ENCODE data around the gene MYOF. TPM values are rescaled to one million over a fixed set of nuclear protein-coding genes. Genes with fewer than 3 reads are reported as not detected.
"Not testable (repeated sequence)": the region's sequence is repeated elsewhere in the genome, so short reads cannot be mapped to it uniquely, and the experiment has no call there.

The MYOF gene
- total RNA-seq, 1 donor from 2014 or later: 2.6 TPM

- intact Hi-C loops (cut with micrococcal nuclease): no loop called here
Observed at GRCh38 chr10:93363891-93364648, 118.1 kb downstream of the MYOF start.

GRCh38 chr10:93358398-93358797, 123.7 kb downstream of the MYOF start:
- intact Hi-C loops (cut with micrococcal nuclease): loop anchor here (10.0 kb wide), 2 partner anchors 354 to 394 kb away; no protein-coding TSS in a partner anchor

DNA sequence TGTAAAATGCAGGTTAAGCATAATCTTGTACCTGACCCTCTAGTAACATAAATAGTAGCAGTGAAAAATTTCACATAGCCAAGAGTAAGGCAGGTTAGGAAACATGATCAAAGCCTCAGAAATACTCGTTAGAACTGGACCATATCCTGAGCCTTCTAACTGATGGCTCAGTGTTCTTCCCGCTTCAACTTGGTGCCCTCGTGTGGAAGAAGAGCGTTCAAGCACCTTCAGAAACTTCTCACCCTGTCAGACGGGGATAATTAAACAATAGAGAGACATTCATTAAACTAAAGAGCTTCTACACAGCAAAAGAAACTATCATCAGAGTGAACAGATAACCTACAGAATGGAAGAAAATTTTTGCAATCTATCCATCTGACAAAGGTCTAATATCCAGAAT, 124.5 kb downstream of the MYOF start:
- intact Hi-C loops (cut with micrococcal nuclease): loop anchor here (10.0 kb wide), 2 partner anchors 353 to 393 kb away; no protein-coding TSS in a partner anchor

- intact Hi-C loops (cut with micrococcal nuclease): loop anchor here (10.0 kb wide), 2 partner anchors 352 to 392 kb away; no protein-coding TSS in a partner anchor
Observed at GRCh38 chr10:93356516-93356915, 125.6 kb downstream of the MYOF start.

- intact Hi-C loops (cut with micrococcal nuclease): loop anchor here (1.0 to 10.0 kb wide), 5 partner anchors 238 to 466 kb away; no protein-coding TSS in a partner anchor
Observed at GRCh38 chr10:93352638-93353383, 129.3 kb downstream of the MYOF start.

- intact Hi-C loops (cut with micrococcal nuclease): no loop called here
Observed at GRCh38 chr10:93346694-93347093, 135.4 kb downstream of the MYOF start.

- intact Hi-C loops (cut with micrococcal nuclease): no loop called here
Observed at GRCh38 chr10:93346108-93346507, 136.0 kb downstream of the MYOF start.

DNA sequence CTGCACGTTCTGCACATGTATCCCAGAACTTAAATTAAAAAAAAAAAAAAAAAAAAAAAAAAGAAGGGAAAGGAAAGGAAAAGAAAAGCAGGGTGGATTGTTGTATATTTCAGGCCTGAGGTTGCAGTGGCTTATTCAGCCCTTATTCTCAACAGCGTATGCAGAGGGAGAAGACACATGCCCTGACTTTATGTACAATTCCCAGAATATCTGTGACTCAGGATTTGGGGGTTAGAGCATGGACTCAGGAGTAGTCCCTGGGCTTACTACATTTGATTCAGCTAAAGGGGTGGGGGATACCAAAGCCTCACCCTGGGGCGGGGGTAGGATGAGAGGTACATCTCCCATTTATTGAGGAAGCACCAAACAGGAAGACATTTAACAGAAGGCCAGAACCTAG, 137.4 kb downstream of the MYOF start:
- intact Hi-C loops (cut with micrococcal nuclease): no loop called here

DNA sequence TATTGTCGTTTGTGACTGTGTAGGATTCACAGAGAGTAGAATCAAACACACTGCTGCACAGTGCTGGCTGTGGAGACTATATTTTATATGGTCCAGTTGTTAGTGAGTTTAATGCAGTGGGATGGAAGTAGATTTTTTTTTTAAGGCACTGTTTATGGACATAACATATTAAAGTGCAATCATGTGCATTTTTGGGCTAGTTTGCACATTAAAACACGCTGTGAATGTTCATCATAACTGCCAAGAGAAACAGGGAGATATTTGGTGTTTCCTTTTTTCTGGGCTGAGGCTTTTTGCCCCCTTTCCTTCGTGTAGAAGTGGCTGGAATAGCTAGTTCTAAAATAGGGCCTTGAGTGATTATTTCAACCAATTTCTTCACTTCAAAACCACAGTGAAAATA, 139.2 kb downstream of the MYOF start:
- intact Hi-C loops (cut with micrococcal nuclease): no loop called here

- intact Hi-C loops (cut with micrococcal nuclease): no loop called here
Observed at GRCh38 chr10:93342366-93342765, 139.8 kb downstream of the MYOF start.

DNA sequence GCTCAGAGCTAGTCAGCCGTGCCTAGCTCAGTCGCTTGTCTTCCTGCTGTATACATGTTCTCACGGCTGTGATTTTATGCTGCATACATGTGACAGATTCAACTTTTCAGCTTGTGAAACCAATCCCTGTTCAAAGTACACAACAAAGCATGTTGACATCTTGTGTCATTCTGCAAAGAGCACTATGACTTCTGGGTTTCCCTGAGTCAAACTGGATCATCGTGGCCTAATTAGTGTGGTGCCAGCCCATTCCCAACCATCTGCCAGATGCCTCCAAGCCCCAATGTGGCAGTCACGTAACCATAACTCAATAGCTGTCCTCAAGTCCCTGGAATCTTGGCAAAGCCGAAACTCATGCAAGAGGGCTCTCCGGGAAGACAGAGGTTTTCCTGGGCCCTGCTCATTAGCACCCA, 144.8 kb downstream of the MYOF start:
- intact Hi-C loops (cut with micrococcal nuclease): no loop called here

- intact Hi-C loops (cut with micrococcal nuclease): no loop called here
Observed at GRCh38 chr10:93336678-93337077, 145.5 kb downstream of the MYOF start.

GRCh38 chr10:93336110-93336509, 146.0 kb downstream of the MYOF start:
- intact Hi-C loops (cut with micrococcal nuclease): no loop called here

DNA sequence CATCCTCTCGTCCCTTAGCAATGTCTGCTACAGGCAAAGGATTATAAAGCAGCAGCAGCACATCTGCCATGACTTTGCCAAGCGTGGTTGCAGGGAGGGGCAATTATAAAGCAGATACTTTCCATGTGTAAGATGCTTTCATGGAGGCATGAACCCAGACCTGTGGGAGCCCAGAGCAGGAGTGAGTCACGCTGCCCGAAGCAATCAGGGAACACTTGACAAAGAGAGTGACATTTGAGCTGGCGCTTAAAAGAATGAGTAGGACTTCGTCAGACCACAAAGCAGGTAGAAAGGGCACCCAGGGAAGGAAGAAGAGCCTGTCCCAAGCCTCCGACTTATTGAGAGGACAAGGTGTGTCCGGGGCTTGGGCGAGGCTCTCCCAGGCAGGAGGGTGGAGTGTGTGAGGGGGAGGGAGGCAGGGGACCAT, 147.2 kb downstream of the MYOF start:
- intact Hi-C loops (cut with micrococcal nuclease): no loop called here

- intact Hi-C loops (cut with micrococcal nuclease): no loop called here
Observed at GRCh38 chr10:93334181-93334580, 148.0 kb downstream of the MYOF start.

GRCh38 chr10:93333278-93333978, 148.7 kb downstream of the MYOF start:
- intact Hi-C loops (cut with micrococcal nuclease): no loop called here

DNA sequence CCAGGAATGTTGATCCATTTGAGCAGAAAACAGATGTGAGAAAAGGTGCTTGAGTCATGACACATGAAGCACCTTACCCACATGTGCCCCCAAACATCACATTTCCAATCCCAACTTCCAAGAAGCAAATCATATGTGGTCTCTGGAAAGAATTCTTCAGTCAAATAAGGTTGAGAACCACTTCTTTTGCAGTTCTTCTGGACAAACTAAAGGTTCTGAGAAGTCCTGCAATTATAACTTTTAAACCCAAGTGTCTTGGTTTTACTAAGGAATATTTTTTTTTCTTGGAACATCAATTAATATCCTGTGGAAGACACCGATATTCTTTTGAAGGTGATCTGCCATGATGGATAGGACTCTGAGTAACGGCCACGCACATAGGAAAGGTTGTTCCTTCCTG, 151.3 kb downstream of the MYOF start:
- intact Hi-C loops (cut with micrococcal nuclease): no loop called here

- intact Hi-C loops (cut with micrococcal nuclease): no loop called here
Observed at GRCh38 chr10:93319896-93320295, 162.2 kb downstream of the MYOF start.

- intact Hi-C loops (cut with micrococcal nuclease): no loop called here
Observed at GRCh38 chr10:93319096-93319495, 163.0 kb downstream of the MYOF start.

DNA sequence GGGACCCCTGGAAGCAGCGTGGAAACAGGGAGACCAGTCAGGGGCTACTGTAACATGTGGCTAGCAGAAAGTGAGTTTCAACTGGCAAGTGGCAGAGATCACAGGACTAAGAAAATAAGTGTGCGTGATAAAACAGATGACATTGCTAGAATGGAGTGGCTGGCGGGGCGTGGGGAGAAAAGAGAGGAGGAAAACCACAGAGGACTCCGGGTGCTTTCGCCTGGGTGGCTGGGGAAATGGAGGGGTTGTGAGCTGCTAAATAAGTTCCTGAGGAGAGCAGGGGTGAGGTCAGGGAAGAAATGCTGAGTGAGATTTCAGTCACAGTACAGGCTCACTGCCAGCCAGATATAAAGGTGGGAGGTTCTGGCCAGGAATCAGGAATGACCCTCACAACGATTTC, 166.9 kb downstream of the MYOF start:
- intact Hi-C loops (cut with micrococcal nuclease): no loop called here

- intact Hi-C loops (cut with micrococcal nuclease): not testable (repeated sequence)
Observed at GRCh38 chr10:93314656-93315055, 167.5 kb downstream of the MYOF start.

DNA sequence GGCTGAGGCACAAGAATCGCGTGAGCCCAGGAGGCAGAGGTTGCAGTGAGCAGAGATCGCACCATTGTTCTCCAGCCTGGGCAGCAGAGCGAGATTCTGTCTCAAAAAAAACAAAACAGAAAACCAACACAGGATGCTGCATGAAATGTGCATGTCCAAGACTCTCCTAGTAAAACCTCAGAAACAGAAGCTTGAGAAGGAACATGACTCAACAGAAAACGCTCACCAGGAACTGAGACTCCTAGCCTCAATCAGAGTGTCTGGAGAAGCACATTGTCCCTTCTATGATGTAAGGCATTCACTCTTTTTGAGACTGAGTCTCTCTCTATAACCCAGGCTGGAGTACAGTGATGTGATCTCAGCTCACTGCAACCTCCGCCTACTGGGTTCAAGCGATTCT, 168.3 kb downstream of the MYOF start:
- intact Hi-C loops (cut with micrococcal nuclease): no loop called here

Measured in T-helper 2 cell treated with Interferon-gamma antibody and Interleukin-4, amounts not matched to agents 100 ng/mL and 5 ng/mL, for 36 hours (primary cell).